HG03378 (cell line): Measurements from ENCODE around the gene ARHGAP15.

Experiments
- ATAC-seq: cut with Tn5 transposase; IDR thresholded peaks from one replicate; pipeline ENCODE4 v1.9.1; 2021; ENCODE audit warnings: mild to moderate bottlenecking, moderate library complexity; ENCODE audit not compliant: unreplicated experiment

The ARHGAP15 gene

DNA sequence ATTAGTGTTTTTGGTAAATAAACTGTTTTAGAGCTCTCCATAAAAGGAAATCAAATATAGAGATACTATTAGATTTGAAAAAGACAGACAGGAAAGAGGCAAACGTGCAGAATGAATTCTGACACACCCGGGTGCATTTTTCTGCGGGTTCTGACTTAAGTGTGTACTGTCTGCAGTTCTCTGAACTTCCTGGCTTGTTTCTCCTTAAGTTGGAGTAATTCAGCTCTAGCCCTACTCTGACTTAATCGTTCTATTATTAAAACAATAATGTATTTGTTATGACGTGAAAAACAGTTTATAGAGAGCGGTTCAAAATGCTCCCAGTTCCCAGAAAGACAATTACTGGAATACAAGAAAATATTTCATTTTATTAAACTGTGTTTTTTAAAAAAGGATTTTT, 305.9 kb downstream of the ARHGAP15 start:
- ATAC-seq, result no peak

DNA sequence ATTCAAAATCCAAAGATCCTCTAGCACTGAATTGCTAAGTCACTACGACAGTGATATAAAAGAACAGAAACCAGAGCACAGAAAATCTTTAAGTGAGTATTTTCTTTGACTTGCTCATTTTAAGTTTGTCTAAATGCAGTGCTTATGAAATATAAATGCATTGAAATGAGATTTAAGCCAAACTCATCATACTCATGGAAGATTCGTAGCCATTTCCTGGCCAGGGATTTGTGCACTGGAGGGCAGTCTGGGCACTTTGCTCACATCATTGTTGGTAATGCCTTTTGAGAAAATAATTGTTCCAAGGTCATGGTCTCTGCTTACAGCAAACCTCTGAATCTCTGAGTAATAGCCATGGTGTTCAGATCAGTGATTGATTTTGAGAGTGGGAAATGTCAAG, 307.7 kb downstream of the ARHGAP15 start:
- no peak for ATAC-seq

DNA sequence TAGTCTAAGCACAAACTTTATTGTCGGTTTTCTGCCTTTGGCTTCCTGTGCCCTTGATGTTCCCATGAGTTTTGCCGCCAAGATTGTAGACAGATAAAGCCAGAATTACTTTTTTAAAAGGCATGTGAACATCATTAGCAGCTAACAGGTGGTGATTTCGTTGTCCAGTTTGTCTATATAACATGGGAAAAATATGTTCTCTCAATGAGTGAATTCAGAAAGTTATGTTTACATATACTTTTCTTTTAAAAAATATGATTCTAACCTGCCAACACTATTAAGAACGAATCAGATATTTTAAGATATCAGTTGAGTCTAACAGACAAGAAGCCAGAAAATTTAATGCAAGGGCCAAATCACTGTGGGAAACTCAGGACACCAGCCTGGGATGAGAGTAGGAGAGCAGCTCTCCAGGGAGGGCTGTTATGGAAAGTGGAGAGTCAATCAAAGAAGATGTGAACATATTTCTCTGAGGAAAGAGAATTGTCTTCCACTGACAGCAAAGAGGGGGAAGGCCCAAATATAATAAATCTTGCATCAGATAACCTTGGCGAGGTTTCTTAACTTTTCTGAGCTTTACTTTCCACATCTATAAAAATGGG, 311.3 kb downstream of the ARHGAP15 start:
- ATAC-seq, result no peak

DNA sequence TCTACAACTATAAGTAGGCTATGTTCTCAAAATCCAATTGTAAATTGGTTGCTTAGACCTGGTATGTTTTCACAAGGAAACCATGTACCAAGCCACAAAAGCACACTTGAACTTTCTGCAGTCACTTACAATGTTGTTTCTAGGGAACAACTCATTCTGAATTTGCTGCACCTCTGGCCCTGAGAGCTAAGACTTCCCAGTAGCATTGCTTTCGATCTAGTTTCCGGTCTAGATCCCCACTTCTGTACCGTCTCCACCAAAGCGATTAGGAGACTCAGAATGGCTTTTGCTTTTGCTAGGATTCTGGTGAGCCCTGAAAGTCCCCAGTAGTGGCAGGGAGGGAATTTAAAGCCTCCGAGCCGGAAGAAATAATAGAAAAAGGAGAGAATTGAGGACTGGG, 313.0 kb downstream of the ARHGAP15 start:
- ATAC-seq, result no peak

DNA sequence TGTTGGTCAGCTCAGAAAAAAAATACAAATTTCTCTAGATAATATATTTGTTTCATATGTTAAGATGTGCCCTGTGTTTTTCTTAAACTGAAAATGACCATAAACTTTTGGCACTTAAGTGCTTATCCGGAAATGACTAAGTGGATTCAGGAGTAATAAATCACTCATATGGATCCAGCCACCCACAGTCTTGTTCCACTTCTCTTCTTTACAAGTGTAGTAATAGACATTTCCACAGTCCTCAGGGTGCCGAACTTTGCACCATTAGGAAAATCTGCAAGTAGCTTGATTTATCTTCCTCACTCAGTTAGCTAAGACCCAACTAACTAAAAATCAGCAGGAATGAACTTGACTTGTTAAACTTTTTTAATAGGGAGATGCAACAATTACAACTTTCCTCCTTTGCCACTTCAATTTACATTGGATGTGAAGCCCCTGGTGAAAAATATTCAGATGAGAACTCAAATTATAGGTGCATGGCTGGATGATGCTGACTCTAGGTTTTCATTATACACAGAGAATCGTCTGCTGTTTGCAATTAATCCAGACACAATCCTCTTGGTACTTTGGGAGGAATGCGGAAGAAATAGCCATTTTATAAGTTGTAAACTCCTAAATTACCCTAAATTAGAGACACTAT, 322.5 kb downstream of the ARHGAP15 start:
- peak; percentile 81 for ATAC-seq

DNA sequence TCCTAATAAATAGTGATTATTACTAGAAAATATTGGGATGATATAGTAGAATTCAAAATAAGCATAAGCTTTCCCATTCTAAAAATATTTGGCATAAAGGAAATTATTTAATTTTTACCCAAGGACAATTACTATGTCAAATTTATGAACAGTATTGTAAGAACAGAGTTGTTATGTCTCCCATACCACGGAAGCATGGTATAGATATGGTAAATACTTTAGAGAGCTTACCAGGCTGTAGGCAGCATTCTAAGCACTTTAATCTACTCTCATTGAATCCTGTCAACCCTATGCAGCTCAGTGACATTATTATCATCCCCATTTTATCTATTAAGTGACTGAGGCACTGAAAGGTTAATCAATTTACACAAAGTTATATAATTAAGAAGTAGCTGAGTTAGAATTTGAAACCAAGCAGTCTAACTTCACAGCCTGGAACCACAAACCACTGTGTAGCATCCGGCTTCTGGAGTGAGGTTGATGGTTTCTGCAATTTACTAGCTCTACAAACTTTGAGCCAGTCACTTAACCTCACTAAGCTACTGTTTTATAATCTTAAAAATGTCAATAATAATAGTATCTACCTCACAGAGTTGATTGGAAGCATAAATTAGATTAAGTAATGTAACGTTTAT, 323.7 kb downstream of the ARHGAP15 start:
- peak; percentile 85 for ATAC-seq

DNA sequence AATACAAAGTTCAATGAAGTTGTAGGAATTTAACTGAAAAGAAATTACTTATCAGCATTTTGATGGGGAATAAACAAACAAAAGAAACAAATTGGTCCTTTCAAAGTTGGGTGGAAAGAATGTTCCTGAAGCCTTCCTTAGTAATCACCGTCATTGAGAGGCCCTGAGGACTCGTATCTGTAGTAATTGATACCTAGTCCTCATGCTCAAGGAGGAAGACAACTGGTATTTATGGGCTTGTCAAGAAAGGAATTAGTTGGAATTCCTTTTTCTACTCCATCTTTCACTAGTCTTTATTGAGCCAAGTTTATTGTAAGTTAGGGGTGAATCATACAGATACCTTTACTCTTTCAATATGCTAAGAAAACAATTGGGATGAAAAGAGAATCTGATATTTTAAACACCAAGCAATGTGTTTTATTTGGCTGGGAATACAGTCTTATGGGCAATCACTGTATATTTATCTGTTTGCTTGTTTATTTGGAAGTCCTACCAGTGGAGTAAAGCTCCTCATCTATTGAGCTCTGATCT, 324.8 kb downstream of the ARHGAP15 start:
- ATAC-seq, result no peak

DNA sequence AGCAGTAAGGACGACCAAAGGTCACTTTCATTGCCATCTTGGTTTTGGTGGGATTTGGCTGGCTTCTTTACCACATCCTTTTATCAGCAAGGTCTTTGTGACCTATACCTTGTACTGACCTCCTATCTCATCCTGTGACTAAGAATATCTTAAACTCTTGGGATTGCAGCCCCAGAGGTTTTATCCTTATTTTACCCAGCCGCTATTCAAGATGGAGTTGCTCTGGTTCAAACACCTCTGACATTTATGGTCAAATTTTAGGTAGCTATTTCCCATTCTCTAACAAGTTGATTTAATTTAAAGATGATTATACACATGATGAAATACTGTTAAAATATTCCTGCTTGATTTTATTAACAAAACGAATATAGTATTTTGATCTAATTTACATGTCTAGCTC, 326.1 kb downstream of the ARHGAP15 start:
- ATAC-seq, result no peak

DNA sequence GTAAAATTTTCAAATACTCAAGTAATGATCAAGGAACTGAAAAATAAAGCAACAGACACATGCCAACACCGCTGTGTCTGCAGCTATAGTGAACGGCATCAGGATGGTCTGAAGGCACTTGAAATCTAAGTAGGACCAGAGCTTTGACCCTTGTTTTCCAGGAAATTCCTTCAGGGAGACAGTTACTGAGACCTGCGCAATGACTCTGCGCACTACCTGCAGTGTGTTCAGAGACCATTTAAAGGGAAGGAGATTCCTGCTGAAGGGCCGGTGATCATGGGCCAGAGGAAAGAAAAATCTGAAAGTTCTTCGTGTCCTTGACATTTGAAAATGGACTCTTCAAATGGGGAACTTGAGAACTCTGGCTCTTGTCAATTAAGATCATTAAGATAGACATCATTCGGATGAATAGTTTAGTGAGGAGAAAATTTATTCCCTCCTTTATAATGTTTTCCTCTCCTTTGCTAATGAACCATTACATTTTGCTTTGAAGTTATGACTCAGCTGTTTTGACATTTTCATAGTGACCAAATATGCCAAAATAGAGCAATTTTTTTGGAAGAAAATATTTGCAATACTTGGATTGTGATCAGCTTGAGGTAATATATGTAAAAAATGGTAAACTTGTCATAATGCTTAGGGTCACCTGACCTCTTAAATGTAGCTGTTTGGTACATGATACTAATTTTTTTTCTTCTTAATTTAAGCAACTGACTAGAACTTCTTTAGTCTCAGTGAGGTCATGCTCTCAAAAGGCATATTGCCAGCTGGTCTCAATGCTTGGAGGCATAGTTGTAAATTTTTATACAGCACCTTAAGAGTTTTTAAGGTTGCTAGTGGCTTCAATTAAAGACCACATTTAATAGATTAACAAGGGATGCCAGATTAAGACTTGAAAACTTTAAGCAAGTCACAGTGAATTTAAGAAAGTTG, 329.3 kb downstream of the ARHGAP15 start:
- no peak for ATAC-seq

DNA sequence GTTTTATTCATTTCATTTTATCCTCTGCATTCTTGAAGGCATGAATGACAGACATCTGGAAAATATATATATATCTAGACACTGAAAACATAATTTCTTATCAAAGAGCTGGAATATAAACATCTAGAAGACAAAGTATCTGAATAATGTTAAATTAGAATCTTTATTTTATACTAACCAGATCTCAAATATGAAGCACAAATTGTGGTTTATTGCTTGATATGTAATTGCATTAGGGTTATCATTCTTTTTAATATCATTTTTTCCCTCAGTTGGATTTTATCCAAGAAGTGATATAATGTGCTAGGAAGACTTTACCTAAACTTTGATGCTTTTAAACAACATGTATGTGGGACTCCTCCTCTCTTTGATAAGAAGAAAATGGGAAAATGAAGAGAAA, 331.2 kb downstream of the ARHGAP15 start:
- no peak for ATAC-seq

DNA sequence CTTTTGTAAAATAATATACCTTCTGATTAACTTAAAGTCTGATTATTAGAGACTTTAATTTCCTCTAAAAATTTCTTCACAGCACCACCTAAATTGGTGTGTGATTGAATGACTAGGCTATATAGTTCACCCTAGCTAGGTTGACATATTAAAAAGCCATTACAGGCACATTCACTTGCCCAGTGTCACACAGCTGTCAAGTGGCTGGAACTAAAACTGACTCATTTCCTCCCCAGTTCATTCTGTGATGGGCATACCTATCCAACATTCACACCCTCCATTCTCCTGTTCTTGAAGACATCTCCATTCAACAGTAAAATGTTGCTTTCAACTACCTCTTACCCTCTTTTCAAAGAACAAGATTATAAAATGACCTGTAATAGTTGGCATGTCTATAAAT, 334.5 kb downstream of the ARHGAP15 start:
- peak; percentile 76 for ATAC-seq

DNA sequence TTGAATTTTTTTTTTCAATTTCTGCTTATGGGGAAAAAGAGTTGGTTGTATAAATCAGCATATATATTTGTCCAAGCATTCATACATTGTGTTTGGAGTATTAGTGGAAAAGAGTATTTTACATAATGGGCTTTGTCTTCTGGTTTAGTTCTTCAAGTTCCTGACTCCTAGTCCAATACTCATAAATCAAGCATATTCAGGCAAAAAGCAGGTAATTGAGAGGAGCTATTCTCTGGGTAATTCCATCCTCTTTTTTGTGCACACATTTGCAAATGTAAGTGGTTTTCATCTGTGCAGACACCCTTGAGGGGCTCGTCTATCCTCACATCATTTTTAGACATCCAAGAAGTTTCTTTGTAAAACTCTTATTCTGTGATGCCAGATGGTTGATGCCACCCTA, 337.2 kb downstream of the ARHGAP15 start:
- no peak for ATAC-seq

DNA sequence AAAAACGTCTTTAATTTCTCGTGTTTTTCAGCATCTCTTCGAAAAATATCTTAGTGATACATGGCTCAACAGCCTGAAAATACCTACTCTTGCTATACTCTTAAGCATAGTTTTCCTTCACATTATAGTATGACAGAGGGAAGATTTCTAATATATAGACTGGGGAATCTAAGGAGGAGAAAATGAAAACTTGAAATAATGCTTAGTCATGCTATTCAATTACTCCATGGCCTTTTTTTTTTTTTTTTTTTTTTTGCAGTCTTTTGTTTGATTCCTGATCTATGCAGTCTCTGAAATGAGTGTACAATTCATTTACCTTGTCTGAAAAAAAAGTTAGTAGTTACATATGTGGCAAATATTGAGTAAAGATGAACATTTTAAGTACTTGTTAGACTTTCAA, 337.8 kb downstream of the ARHGAP15 start:
- no peak for ATAC-seq

DNA sequence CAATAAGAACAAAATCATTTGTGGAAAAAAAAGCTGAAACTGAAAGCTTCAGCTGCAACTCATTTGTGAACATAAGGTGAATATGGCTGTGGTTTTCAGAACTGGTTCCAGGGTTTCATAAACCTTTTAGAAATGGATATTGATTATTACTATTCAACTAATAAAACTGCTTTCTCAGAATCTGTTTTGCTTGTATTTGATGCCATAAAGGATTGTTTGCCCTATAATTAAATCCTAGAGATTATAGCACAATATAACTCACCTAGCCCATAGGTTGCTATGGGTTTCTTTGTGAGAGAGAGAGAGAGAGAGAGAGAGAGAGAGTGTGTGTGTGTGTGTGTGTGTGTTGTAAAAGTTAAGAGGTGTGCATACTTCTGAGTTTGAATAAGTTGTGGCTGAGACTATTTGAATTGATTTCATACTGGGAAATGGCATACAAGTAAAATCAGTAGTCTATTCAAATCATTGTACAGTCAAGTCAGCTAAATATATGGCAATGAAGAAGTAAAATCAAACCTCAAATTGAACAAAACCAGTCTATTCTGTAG, 339.2 kb downstream of the ARHGAP15 start:
- ATAC-seq, result peak; percentile 66

DNA sequence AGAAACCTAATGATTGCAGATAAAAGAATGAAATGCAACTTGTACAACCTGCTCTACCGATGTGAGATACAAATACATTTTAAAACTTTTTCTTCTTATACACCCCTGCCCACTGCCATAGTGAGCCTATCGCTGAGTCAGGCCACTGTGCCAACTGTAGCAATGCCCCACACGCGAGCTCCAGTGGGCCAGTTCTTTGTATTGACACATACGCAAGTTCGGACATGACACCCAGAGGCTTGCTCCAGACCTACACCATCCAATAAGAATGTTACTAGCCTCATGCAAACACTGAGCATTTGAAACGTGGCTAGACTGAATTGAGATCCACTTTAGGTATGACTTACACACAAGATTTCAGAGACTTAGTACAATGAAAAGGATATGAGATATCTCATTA, 340.1 kb downstream of the ARHGAP15 start:
- no peak for ATAC-seq

DNA sequence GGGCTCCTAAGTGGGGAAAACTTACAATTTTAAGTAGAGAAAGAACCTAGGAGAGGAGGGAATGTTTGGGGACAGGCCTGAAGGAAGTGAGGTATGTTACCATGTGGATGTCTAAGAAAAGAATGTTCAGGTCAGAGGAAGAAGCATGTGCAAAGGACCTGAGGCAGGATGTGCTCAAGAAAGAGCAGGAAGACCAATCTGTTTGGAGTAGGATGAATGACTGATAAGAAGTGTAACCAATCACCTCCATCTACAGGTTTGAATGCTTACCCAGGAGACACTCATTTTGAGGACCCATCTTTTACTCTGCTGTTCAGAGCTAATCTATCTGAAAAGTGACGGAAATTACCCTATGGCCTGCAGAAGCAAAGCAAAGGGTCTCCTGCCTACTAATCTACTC, 342.3 kb downstream of the ARHGAP15 start:
- ATAC-seq, result no peak

DNA sequence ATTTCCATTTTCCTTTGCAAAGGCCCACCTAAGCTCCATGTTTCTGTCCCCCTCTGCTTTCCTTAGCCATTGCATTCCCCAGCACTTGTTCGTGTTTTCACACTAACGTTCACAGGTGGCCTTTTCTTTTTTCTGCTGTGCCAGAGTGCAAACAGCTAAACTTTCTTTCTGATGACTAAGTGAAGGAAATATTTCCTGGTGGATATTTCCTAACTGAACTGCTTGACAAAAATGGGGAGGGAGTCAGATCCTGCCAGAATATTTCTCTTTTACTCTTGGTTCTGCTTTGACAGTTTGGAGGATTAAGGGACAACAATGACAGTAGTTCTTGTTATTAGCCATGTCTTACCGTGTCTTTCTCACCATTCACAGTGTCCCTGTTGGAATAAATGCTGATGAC, 344.0 kb downstream of the ARHGAP15 start:
- no peak for ATAC-seq

DNA sequence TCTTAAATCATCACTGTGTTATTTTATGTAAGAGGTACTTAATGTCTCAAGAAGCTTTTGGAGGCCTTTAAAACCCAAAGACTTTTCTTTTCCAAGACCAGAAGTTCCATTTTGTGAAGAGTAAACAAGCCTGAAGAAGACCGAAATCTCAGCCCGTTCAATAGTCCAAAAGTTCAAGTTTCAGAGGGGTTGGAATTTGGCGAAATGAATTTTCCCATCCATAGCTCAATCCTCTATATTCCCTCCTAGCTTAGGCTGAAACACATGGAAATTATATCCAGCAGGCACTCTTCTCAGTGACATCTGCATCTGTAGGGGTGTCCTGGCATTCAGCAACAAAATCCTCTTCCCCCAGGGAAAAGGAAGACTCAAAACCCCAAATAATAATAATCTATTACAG, 344.6 kb downstream of the ARHGAP15 start:
- ATAC-seq, result no peak

DNA sequence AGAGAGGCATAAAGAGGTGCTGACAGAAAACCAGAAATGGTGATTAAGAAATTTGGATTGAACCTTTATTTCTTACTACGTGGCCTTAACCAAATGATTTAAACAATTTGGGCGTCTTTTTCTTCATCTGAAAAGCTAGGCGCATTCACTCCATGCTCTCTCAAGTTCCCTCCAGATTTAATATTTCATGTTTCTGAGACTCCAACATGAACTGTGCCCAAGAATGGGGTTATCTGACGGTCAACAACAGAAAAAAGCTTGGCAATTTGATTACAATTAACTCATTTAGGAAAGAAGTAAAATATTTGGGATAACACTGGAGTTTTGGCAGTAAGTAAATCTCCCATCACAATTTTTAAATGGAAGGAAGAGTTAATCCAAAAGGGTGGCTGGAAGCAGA, 345.4 kb downstream of the ARHGAP15 start:
- no peak for ATAC-seq

DNA sequence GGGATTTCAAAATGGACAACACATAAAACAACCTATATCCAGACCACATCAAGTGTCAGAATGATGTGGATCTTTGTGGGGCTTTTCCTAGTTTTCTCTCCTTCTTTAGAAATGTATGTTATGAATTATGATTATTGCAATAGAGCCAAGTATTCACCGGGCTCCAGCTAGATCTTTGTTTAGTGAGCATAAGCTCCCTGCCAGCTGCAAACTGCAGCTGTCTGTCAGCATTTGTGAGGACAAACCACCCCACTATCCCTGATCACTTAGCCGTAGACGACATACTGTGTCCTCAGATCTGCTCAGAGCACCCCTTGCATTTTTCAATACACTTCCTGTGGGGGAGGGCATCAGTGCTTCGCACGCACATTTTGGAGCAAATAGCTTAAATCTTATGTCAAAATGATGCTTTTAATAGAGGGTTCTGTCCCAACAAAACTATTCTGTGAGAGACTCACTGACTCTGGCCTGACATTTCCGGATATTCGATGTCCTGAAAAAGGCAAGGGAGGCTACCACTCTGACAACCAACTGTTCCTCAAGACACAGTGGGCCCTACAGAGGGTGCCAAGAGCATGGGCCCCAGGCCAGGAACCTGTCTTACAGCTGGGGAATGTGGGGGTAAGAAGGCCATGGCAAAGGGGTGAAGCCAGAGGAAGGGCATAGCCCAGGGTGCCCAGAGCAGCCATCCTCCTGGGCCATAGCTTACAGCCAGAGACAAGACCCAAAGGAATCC, 346.0 kb downstream of the ARHGAP15 start:
- no peak for ATAC-seq
